Measurements from ENCODE around the gene DNAJC13. TPM values are rescaled to one million over a fixed set of nuclear protein-coding genes. Genes with fewer than 3 reads are reported as not detected.

Gene DNAJC13
- total and polyA plus RNA-seq, 2 of the 8 experiments (the other 6 are each of a cell fraction or from before 2014, with no cell fraction given): 7.9 to 28.8 TPM

DNA sequence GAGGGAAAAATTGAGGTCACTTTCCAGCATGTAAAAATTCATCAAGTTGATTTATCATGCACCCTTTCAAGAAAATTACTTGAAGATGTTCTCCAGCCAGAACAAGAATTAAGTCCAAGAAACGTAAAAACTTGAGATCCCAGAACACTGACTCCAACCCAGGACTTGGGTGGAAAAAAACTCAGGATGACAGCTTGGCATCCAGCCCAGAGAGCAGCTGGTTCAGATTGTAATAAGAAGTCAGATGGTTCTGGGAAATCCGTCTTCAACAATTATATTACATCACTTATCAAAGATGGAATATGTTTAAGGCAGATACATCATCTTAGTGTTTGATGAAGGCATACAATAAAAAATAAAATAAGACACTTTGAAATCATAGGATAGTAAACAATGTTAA is 23.0 kb upstream of the DNAJC13 start:
- H2BK5ac ChIP-seq (ENCODE audit: low read depth, low read length): no peak overlapping the region
- no peak overlapping the region for H2BK12ac ChIP-seq (ENCODE audit: low read depth, low read length)
- H2AK5ac ChIP-seq (ENCODE audit: low read depth, low read length): no peak overlapping the region
- TF ChIP-seq ASH2L (IDR thresholded peaks at IDR 0.05; ENCODE audit: low read length) (no peak), TBP (IDR thresholded peaks at IDR 0.05; ENCODE audit: low read depth, low read length) (no peak), MAFK (IDR thresholded peaks at IDR 0.05; ENCODE audit: low read depth, low read length) (no peak), RXRA (IDR thresholded peaks at IDR 0.05; ENCODE audit: insufficient read depth, low read depth, low read length) (no peak), EZH2 (IDR thresholded peaks at IDR 0.05; ENCODE audit: low read depth, low read length, severe bottlenecking) (no peak)
- no peak overlapping the region for H2BK20ac ChIP-seq (ENCODE audit: low read length)
- 87% methylated on average over 2 of the region's 2 CpGs; no CpG with 5 or more reads in 1 of the 2 experiments for WGBS, 2 experiments (ENCODE audit: extremely low coverage in 1 of 2, insufficient coverage in 1 of 2, insufficient read length in 1 of 2, insufficient replicate concordance in 2 of 2, low coverage in 1 of 2, low lambda C conversion rate in 2 of 2, missing lambda C conversion rate in 1 of 2)
- H3K9me3 ChIP-seq (ENCODE audit: insufficient read depth in 2 of 2, low read depth in 1 of 2, low read length in 1 of 2): no peaks in the 10 kb centered on the region; a peak in 1 of 4 replicates
- H4K20me1 ChIP-seq (replicated peaks in 1 of 2; ENCODE audit: control insufficient read depth in 1 of 2, insufficient read depth in 2 of 2, low read length in 2 of 2): no peaks in the 10 kb centered on the region
- no peaks in the 10 kb centered on the region for H3K27me3 ChIP-seq (replicated peaks in 1 of 4; ENCODE audit: control insufficient read depth in 3 of 4, extremely low read depth in 1 of 4, insufficient read depth in 3 of 4, low read length in 3 of 4)
- POLR2A ChIA-PET (ENCODE audit: partially characterized antibody): interaction anchor here (3.9 to 6.2 kb wide), 2 partner anchors 12 to 42 kb away, joined by 26 to 32 read pairs; no protein-coding TSS in a partner anchor
- H2BK120ac ChIP-seq (replicated peaks; ENCODE audit: low read depth, low read length): no peak overlapping the region
- H3K4me2 ChIP-seq (ENCODE audit: insufficient read depth in 1 of 2, low read depth in 2 of 2, low read length in 2 of 2): no peak overlapping the region
- no peak overlapping the region for H3K4me3 ChIP-seq (ENCODE audit: extremely low read depth in 1 of 4, insufficient read depth in 2 of 4, low read depth in 3 of 4, low read length in 4 of 4)
- H2AFZ ChIP-seq (ENCODE audit: low read length): no peak overlapping the region
- DNase-seq (ENCODE audit: low read depth in 1 of 2, low spot score in 2 of 2): no peak
- H3K56ac ChIP-seq (replicated peaks; ENCODE audit: insufficient read length, low read depth, low read length): no peak overlapping the region
- H3K4ac ChIP-seq (replicated peaks; ENCODE audit: insufficient read length, low read depth, low read length): no peak overlapping the region
- H3K18ac ChIP-seq (ENCODE audit: extremely low read depth, low read length): no peak overlapping the region
- H4K8ac ChIP-seq (ENCODE audit: extremely low read depth, insufficient read depth, low read length): no peak overlapping the region
- H4K5ac ChIP-seq (ENCODE audit: insufficient read length, low read depth, low read length): no peak overlapping the region
- no peaks in the 10 kb centered on the region for H3K79me2 ChIP-seq (ENCODE audit: control insufficient read depth in 1 of 2, insufficient read depth in 2 of 2, low read length in 2 of 2)
- H3K27ac ChIP-seq (ENCODE audit: low read depth, low read length): no peak overlapping the region
- no peaks in the 10 kb centered on the region for H3K36me3 ChIP-seq (ENCODE audit: control insufficient read depth in 2 of 4, insufficient read depth in 4 of 4, low read length in 3 of 4)
- CTCF ChIA-PET (ENCODE audit: partially characterized antibody): interaction anchor here (1.6 to 15.4 kb wide), 4 partner anchors 14 to 136 kb away, joined by 3 to 486 read pairs (median 92); no protein-coding TSS in a partner anchor
- H3K23ac ChIP-seq (ENCODE audit: insufficient read length): no peak overlapping the region
- no peaks in the 10 kb centered on the region for H3K79me1 ChIP-seq (ENCODE audit: low read depth, low read length)
- H3K9ac ChIP-seq (replicated peaks in 1 of 4; ENCODE audit: extremely low read depth in 1 of 4, low read depth in 3 of 4, low read length in 3 of 4): no peak overlapping the region
- no peak overlapping the region for H4K91ac ChIP-seq (replicated peaks; ENCODE audit: insufficient read length, low read length)
- H3K4me1 ChIP-seq (replicated peaks in 1 of 4; ENCODE audit: control insufficient read depth in 3 of 4, insufficient read depth in 4 of 4, low read length in 3 of 4): 0 out of 7 replicates have a peak, but pooled peaks cover 0 to 5% (median 0%) of the 10 kb centered on the region in 4 experiments
- no peaks in the 10 kb centered on the region for H3K23me2 ChIP-seq (ENCODE audit: low read depth, low read length)
- no peak for FAIRE-seq
- H2BK15ac ChIP-seq (ENCODE audit: low read length): no peak overlapping the region
- no peak overlapping the region for H3K14ac ChIP-seq (ENCODE audit: insufficient read length)
